ENCODE results near the gene CAPN13. TPM values are rescaled to one million over a fixed set of nuclear protein-coding genes. Genes with fewer than 3 reads are reported as not detected.

Gene CAPN13
- total and polyA plus RNA-seq, 2 of the 4 experiments (the other 2 are of a cell fraction): not detected

- no peak overlapping the region for H3K27ac ChIP-seq (ENCODE audit: insufficient read depth, low read length)
- ATAC-seq (ENCODE audit: low read depth) (no peak), DNase-seq (no peak)
- H2AK5ac ChIP-seq (ENCODE audit: low read depth, low read length): no peak overlapping the region
- WGBS, 2 experiments (ENCODE audit: extremely low coverage in 2 of 2, insufficient read length in 1 of 2): 87% methylated on average over 5 of the region's 10 CpGs; no CpG with 5 or more reads in 1 of the 2 experiments
- no peak overlapping the region for H4K8ac ChIP-seq (ENCODE audit: low read depth in 2 of 2, low read length in 2 of 2)
- no peaks in the 10 kb centered on the region for H3K36me3 ChIP-seq (ENCODE audit: control insufficient read depth, insufficient read depth, low read length)
- H4K91ac ChIP-seq (ENCODE audit: insufficient read depth, low read depth, low read length): no peak overlapping the region
- H3K4me2 ChIP-seq (ENCODE audit: low read depth, low read length): no peak overlapping the region
- H3K79me1 ChIP-seq (ENCODE audit: low read depth in 1 of 2, low read length in 2 of 2): no peaks in the 10 kb centered on the region
- no peak overlapping the region for H4K5ac ChIP-seq (ENCODE audit: low read depth, low read length)
- no peaks in the 10 kb centered on the region for H3K4me1 ChIP-seq (ENCODE audit: control insufficient read depth, insufficient read depth, low read length)
- no peaks in the 10 kb centered on the region for H3K9me1 ChIP-seq (ENCODE audit: insufficient read depth, low read length)
- no peak overlapping the region for H3K18ac ChIP-seq (ENCODE audit: low read depth, low read length)
- no peak overlapping the region for H2BK5ac ChIP-seq (ENCODE audit: low read depth, low read length, poor library complexity, severe bottlenecking)
- no peak overlapping the region for H2BK15ac ChIP-seq (ENCODE audit: low read depth, low read length)
- H3K9ac ChIP-seq (ENCODE audit: low read depth, low read length): no peak overlapping the region
- H3K4ac ChIP-seq (ENCODE audit: low read depth, low read length): no peak overlapping the region
- no peak overlapping the region for H3K14ac ChIP-seq (replicated peaks; ENCODE audit: low read depth, low read length)
- no peaks in the 10 kb centered on the region for H4K20me1 ChIP-seq (ENCODE audit: insufficient read depth, low read length)
- no peak overlapping the region for H3K56ac ChIP-seq (ENCODE audit: extremely low read depth, insufficient read depth, low read length)
- dilution Hi-C loops (cut with HindIII; ENCODE audit: low sequenced_read_pairs, unreplicated experiment) (no loop called here), intact Hi-C loops (cut with micrococcal nuclease) (no loop called here), in situ Hi-C loops (cut with MboI; ENCODE audit: low sequenced_read_pairs) (no loop called here)
- H2BK120ac ChIP-seq (ENCODE audit: low read depth, low read length): no peak overlapping the region
- no peak overlapping the region for H2BK20ac ChIP-seq (ENCODE audit: low read depth, low read length)
- TF ChIP-seq RFX5 (IDR thresholded peaks at IDR 0.05; ENCODE audit: low read depth, low read length): no peak
- TF ChIP-seq NFE2L2 (IDR thresholded peaks at IDR 0.05; ENCODE audit: low read depth, low read length): no peak
- no peak for TF ChIP-seq MAZ (IDR thresholded peaks at IDR 0.05; ENCODE audit: borderline replicate concordance, low read depth, low read length)
- TF ChIP-seq FOS (IDR thresholded peaks at IDR 0.05; ENCODE audit: low read depth, low read length): no peak
- no peak for TF ChIP-seq CEBPB (IDR thresholded peaks at IDR 0.05; ENCODE audit: low read depth, low read length)
- no peak for TF ChIP-seq CHD1 (IDR thresholded peaks at IDR 0.05; ENCODE audit: low read depth, low read length)
- POLR2A ChIA-PET (ENCODE audit: unreplicated experiment): no interaction called here
- H3K23ac ChIP-seq (ENCODE audit: low read depth, low read length): no peak overlapping the region
- H3K4me3 ChIP-seq (ENCODE audit: insufficient read depth, low read depth, low read length): no peak overlapping the region
- CTCF ChIA-PET: no interaction called here
- H2AFZ ChIP-seq (replicated peaks; ENCODE audit: low read length, poor library complexity): no peak overlapping the region
- no peak overlapping the region for H2AK9ac ChIP-seq (replicated peaks; ENCODE audit: low read depth, low read length, poor library complexity)
- BruUV-seq (replicated peaks): no TSS peak
- H3K27me3 ChIP-seq (ENCODE audit: control insufficient read depth, insufficient read depth, low read length): peaks cover 42% of the 10 kb centered on the region
- no peaks in the 10 kb centered on the region for H3K9me3 ChIP-seq (ENCODE audit: control insufficient read depth, insufficient read depth, low read length)
Measured at GRCh38 chr2:30732376-30732775, 74.9 kb downstream of the CAPN13 start.
